Glomerular visceral epithelial cell (primary cell): ENCODE results near the gene RASL12.
"Not testable (repeated sequence)": the region's sequence is repeated elsewhere in the genome, so short reads cannot be mapped to it uniquely, and the experiment has no call there.

Experiments
- DNase-seq: peaks from one replicate; pipeline ENCODE4 v3.0.0-alpha.2; 2016; ENCODE audit errors: extremely low spot score

Gene RASL12

DNA sequence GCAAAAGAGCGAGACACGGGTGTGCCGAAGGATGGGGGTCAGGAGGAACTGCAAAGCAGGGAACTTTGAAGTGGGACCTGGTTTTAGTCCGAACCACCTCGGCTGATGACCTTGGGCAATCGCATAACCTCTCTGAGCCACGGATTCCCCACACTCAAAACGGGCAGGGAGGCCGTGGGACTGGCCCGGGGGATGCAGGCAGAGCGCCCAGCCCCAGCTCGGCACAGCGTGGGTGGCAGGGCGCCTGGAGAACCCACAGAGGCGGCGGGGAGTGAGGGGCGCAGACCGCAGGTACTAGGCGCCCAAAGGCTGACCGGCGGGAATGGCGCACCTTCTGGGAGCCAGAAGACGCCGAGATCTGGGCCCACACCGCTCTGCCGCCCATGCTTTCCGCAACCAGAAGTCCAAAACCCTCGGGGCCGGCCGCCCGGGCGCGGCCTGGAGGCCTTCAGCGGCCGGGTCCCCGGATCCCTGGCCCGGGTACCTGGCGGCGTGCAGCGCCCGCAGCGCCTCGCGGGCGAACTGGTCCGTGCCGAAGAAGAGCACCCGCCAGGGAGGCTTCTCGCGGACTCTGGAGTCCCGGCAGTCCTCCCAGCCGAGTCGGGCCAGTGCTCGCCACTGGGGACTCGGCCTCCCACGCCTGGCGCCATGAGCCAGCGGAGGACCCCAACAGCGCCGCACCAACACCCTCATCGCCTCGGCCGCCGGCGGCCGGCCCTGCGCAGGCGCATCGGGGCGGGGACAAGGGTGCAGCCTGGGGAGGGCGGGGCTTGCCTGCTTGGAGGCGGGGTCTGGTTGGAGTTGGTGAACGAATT is 38.7 kb downstream of the RASL12 start, which contains the start of gene MTFMT:
Gene MTFMT, minus strand, starts transcription at position 719 of the 815 bp plus-strand sequence. Its CDS starts 26 bp downstream, at position 693.
- peak; percentile 86 for DNase-seq

DNA sequence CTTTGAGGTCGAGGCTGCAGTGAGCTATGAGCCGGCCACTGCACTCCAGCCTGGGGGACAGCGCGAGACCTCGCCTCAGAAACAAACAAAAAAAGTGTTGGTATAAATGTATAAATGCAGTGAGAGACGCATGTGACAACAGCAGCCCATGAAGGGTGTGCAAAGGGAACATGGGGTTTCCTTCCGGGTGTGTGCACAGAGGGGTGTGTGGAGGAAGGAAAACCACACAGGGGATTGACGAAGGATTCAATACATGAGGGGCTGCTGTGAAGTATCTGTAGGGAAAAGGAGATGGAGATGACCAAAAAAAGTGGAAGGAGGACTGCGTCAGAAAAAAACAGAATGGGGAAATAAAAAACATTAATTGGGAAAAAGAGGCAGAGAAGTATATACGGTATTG is 39.5 kb downstream of the RASL12 start:
- no peak for DNase-seq

DNA sequence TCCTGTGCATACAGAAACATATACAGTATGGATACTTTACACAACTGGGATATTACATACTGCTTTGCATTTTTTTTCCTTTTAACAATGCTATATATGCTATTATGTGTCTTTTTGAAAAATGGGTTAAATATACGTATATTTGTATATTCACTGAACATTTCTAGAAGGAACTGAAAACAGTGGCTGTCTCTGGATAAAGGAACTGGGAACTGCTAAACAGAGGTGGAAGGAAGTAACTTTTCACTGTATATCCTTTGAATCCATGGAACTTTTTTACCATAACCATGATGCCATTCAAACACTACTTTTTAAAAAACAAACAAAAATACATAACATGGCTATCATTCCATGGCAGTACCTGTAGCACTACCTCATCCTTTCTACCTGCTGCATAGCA is 40.2 kb downstream of the RASL12 start:
- no peak for DNase-seq

GRCh38 chr15:65026756-65027155 is 41.0 kb downstream of the RASL12 start:
- peak; percentile 51 for DNase-seq

GRCh38 chr15:65021488-65021887 is 46.3 kb downstream of the RASL12 start:
- no peak for DNase-seq

DNA sequence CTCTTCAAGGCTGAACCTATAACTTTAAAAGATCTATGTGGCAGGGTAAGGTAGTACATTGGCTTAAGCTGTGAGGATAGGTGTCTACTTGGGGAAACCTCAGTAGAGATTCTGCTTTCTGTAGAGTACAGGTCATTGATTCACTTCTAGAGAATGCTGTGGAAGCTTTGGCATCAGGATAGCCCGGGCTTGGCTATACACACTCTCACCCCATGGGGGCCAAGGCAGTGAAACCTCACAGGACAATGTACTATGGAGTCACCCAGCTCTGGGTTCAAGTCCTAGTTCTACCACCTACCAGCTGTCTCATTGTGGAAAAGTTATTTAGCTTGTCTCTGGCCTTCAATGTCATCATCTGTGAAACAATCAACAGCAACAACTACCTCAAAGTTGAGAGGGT is 47.4 kb downstream of the RASL12 start:
- no peak for DNase-seq

- DNase-seq = not testable (repeated sequence)
Measured at GRCh38 chr15:65011198-65011597, 56.6 kb downstream of the RASL12 start.

GRCh38 chr15:65008983-65009382 is 58.8 kb downstream of the RASL12 start:
- no peak for DNase-seq

GRCh38 chr15:65006876-65007275 is 60.9 kb downstream of the RASL12 start:
- DNase-seq = no peak

- DNase-seq = no peak
Measured at GRCh38 chr15:65004993-65005392, 62.8 kb downstream of the RASL12 start.
